Measurements from ENCODE around the gene VPS13D.

- TF ChIP-seq, protein P1, sequence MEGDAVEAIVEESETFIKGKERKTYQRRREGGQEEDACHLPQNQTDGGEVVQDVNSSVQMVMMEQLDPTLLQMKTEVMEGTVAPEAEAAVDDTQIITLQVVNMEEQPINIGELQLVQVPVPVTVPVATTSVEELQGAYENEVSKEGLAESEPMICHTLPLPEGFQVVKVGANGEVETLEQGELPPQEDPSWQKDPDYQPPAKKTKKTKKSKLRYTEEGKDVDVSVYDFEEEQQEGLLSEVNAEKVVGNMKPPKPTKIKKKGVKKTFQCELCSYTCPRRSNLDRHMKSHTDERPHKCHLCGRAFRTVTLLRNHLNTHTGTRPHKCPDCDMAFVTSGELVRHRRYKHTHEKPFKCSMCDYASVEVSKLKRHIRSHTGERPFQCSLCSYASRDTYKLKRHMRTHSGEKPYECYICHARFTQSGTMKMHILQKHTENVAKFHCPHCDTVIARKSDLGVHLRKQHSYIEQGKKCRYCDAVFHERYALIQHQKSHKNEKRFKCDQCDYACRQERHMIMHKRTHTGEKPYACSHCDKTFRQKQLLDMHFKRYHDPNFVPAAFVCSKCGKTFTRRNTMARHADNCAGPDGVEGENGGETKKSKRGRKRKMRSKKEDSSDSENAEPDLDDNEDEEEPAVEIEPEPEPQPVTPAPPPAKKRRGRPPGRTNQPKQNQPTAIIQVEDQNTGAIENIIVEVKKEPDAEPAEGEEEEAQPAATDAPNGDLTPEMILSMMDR (IDR thresholded peaks at IDR 0.05; ENCODE audit: low read length), result no peak
- TF ChIP-seq EZH2 (optimal IDR thresholded peaks at IDR 0.05; ENCODE audit: low read depth, low read length), result no peak
Observed at GRCh38 chr1:12532405-12533315, 302.8 kb downstream of the VPS13D start.
